Uterus (tissue), 4 donors: Measurements from ENCODE around the gene CD1B. TPM values are rescaled to one million over a fixed set of nuclear protein-coding genes. Genes with fewer than 3 reads are reported as not detected.

ENCODE experiments used
- DNase-seq, 2 donors: peaks; one replicate each; pipeline ENCODE4 v3.0.0-alpha.2; 2019 to 2020
- H3K27ac ChIP-seq, 2 donors: fragments of 200-600 bp; sonication (generic); 1 replicate in 1 of 2; 2 replicates in 1 of 2; pipeline ENCODE4 v1.5.1; 2016 to 2018
- H3K27me3 ChIP-seq, 2 donors: fragments of 200-600 bp; sonication (generic); one replicate each; pipeline ENCODE4 v1.5.1; 2018 to 2019; ENCODE audit warnings: control low read depth in 1 of 2
- H3K36me3 ChIP-seq, 2 donors: fragments of 200-600 bp; sonication (generic); one replicate each; pipeline ENCODE4 v1.5.1; 2019; ENCODE audit warnings: control low read depth in 1 of 2
- H3K4me1 ChIP-seq, 2 donors: fragments of 200-600 bp; sonication (generic); one replicate each; pipeline ENCODE4 v1.5.1; 2018 to 2019; ENCODE audit warnings: control low read depth in 1 of 2
- H3K4me3 ChIP-seq, 2 donors: fragments of 200-600 bp; sonication (generic); 1 replicate in 1 of 2; 2 replicates in 1 of 2; pipeline ENCODE4 v1.5.1; 2018 to 2019; ENCODE audit warnings: mild to moderate bottlenecking in 1 of 2
- H3K9me3 ChIP-seq, 2 donors: fragments of 200-600 bp; sonication (generic); one replicate each; pipeline ENCODE4 v1.5.1; 2019; ENCODE audit warnings: control low read depth in 1 of 2
- CTCF ChIP-seq, 4 experiments: fragments of 200-600 bp in 2 of 4; fragments of 450-650 bp in 2 of 4; sonication (generic) in 2 of 4; IDR thresholded peaks; one replicate each; pipeline ENCODE4 v1.5.1; 2016 to 2019; ENCODE audit warnings: antibody characterized with exemption in 4 of 4, mild to moderate bottlenecking in 2 of 4, moderate library complexity in 1 of 4
- POLR2A ChIP-seq, 2 donors: fragments of 450-650 bp; IDR thresholded peaks; one replicate each; pipeline ENCODE4 v1.6.1; 2016; ENCODE audit warnings: antibody characterized with exemption in 2 of 2, mild to moderate bottlenecking in 1 of 2, moderate library complexity in 1 of 2
- intact Hi-C: fragments of 100-400 bp; cut with DNase I; formaldehyde crosslinking; loops from one replicate; pipeline ENCODE4 v1.15.1; 2023; ENCODE audit warnings: low total_unique reads
- total RNA-seq, 4 donors: library from RNA; depleted of rRNA in 3 of 4; stranded (reverse); fragments of >200 nt in 3 of 4; gene quantifications; one replicate each; pipeline versions ENCODE4 v1.1.0 to v1.2.4, GENCODE V29; 2014 to 2023
- donor health status: DM: yes; HTN: yes; CAD: no.

CD1B gene
- total RNA-seq, 4 donors from 2014 or later = not detected

GRCh38 chr1:158333405-158334155 lies 2.2 kb upstream of the CD1B start:
- DNase-seq = no peak
- TF ChIP-seq POLR2A (IDR thresholded peaks at IDR 0.05) = no peak
- no peak for TF ChIP-seq CTCF (IDR thresholded peaks at IDR 0.05)
- Histone ChIP-seq H3K4me1 (no peaks in the 10 kb centered on the region), H3K27ac (no peak overlapping the region), H3K9me3 (no peaks in the 10 kb centered on the region), H3K36me3 (no peaks in the 10 kb centered on the region), H3K4me3 (no peak overlapping the region), H3K27me3 (no peaks in the 10 kb centered on the region)
- intact Hi-C loops = no loop called here

GRCh38 chr1:158331106-158331425 lies 265 bp downstream of the CD1B start:
- Histone ChIP-seq H3K27me3 (no peaks in the 10 kb centered on the region), H3K4me1 (no peaks in the 10 kb centered on the region), H3K4me3 (no peak overlapping the region), H3K36me3 (no peaks in the 10 kb centered on the region), H3K27ac (no peak overlapping the region), H3K9me3 (no peaks in the 10 kb centered on the region)
- TF ChIP-seq POLR2A (IDR thresholded peaks at IDR 0.05) (no peak), CTCF (IDR thresholded peaks at IDR 0.05) (no peak)
- intact Hi-C loops = no loop called here
- DNase-seq = no peak

GRCh38 chr1:158330391-158331105 lies 783 bp downstream of the CD1B start:
- intact Hi-C loops = no loop called here
- no peak overlapping the region for H3K4me3 ChIP-seq
- TF ChIP-seq CTCF (IDR thresholded peaks at IDR 0.05) = no peak
- no peak for TF ChIP-seq POLR2A (IDR thresholded peaks at IDR 0.05)
- DNase-seq = no peak
- no peak overlapping the region for H3K27ac ChIP-seq
- H3K4me1 ChIP-seq = no peaks in the 10 kb centered on the region
- no peaks in the 10 kb centered on the region for H3K36me3 ChIP-seq
- no peaks in the 10 kb centered on the region for H3K27me3 ChIP-seq
- no peaks in the 10 kb centered on the region for H3K9me3 ChIP-seq

DNA sequence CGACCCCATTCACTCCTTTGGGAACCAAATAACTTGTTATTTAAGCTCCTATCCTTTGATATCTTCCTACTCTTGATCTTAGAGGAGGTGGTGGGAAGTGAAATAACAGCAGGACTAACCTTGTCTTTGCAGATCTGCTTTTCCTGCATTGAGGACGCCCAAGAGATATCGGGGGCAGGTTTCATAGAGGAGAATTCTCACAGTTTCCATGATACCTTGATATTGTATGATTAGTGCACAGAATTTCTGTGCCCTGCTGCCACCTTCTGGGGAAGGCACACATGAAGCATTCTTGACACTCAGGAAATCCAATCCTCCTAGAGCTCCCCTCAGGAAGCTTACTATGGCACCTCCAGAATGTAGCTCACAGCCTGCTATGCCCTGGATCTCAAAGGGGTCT lies 1.6 kb downstream of the CD1B start:
- Histone ChIP-seq H3K36me3 (no peaks in the 10 kb centered on the region), H3K9me3 (no peaks in the 10 kb centered on the region), H3K4me3 (no peak overlapping the region), H3K27ac (no peak overlapping the region), H3K4me1 (no peaks in the 10 kb centered on the region), H3K27me3 (no peaks in the 10 kb centered on the region)
- no peak for DNase-seq
- intact Hi-C loops = no loop called here
- TF ChIP-seq CTCF (IDR thresholded peaks at IDR 0.05) (no peak), POLR2A (IDR thresholded peaks at IDR 0.05) (no peak)

- no peak overlapping the region for H3K4me3 ChIP-seq
- no peaks in the 10 kb centered on the region for H3K4me1 ChIP-seq
- peaks cover 0 to 2% of the 10 kb centered on the region in 2 donors for H3K9me3 ChIP-seq
- TF ChIP-seq CTCF (IDR thresholded peaks at IDR 0.05) = no peak
- no peaks in the 10 kb centered on the region for H3K27me3 ChIP-seq
- intact Hi-C loops = no loop called here
- no peaks in the 10 kb centered on the region for H3K36me3 ChIP-seq
- H3K27ac ChIP-seq = no peak overlapping the region
- no peak for DNase-seq
Observed at GRCh38 chr1:158329300-158329699, 2.0 kb downstream of the CD1B start.
